Loucy (cell line): ENCODE results near the gene LONP2.

ENCODE experiments used
- H2AFZ ChIP-seq: fragments of 200-600 bp; sonication (generic); 2 replicates; pipeline ENCODE4 v1.6.0; 2016; ENCODE audit warnings: antibody characterized with exemption, mild to moderate bottlenecking, low read length, moderate library complexity
- H3F3A ChIP-seq: fragments of 200-600 bp; 2 replicates; pipeline ENCODE4 v1.6.0; 2016; ENCODE audit warnings: antibody characterized with exemption, low read depth, mild to moderate bottlenecking
- H3K27me3 ChIP-seq: fragments of 200-600 bp; sonication (generic); 2 replicates; pipeline ENCODE4 v1.6.1; 2014; ENCODE audit warnings: low read length, mild to moderate bottlenecking; ENCODE audit not compliant: insufficient read depth, poor library complexity, severe bottlenecking
- H3K36me3 ChIP-seq: fragments of 200-600 bp; sonication (generic); 2 replicates; pipeline ENCODE4 v1.6.1; 2016; ENCODE audit warnings: low read length; ENCODE audit not compliant: insufficient read depth
- H3K4me1 ChIP-seq: fragments of 200-600 bp; sonication (generic); 2 replicates; pipeline ENCODE4 v1.5.1; 2014; ENCODE audit warnings: low read length, mild to moderate bottlenecking; ENCODE audit not compliant: insufficient read depth, poor library complexity, severe bottlenecking
- H3K4me2 ChIP-seq: fragments of 200-600 bp; sonication (generic); 2 replicates; pipeline ENCODE4 v1.6.0; 2014; ENCODE audit warnings: antibody characterized with exemption, low read length, low read depth, mild to moderate bottlenecking; ENCODE audit not compliant: poor library complexity, severe bottlenecking
- H3K4me3 ChIP-seq: fragments of 200-600 bp; sonication (generic); 2 replicates; pipeline ENCODE4 v1.5.1; 2014; ENCODE audit warnings: low read length, mild to moderate bottlenecking, mixed read lengths; ENCODE audit not compliant: poor library complexity, severe bottlenecking
- H3K79me2 ChIP-seq: fragments of 200-600 bp; sonication (generic); 2 replicates; pipeline ENCODE4 v1.6.1; 2014; ENCODE audit warnings: low read length; ENCODE audit not compliant: insufficient read depth
- H3K9ac ChIP-seq: fragments of 200-600 bp; sonication (generic); 2 replicates; pipeline ENCODE4 v1.6.0; 2014; ENCODE audit warnings: mild to moderate bottlenecking, low read depth, low read length, moderate library complexity; ENCODE audit not compliant: poor library complexity, severe bottlenecking
- H3K9me2 ChIP-seq: fragments of 200-600 bp; sonication (generic); replicated peaks from 2 replicates; pipeline ENCODE4 v1.6.1; 2016; ENCODE audit warnings: low read depth, low read length, mixed read lengths
- H3K9me3 ChIP-seq: fragments of 200-600 bp; sonication (generic); 2 replicates; pipeline ENCODE4 v1.6.1; 2014; ENCODE audit warnings: mild to moderate bottlenecking, antibody characterized with exemption, low read length, low read depth; ENCODE audit not compliant: insufficient read depth
- H4K20me1 ChIP-seq: fragments of 200-600 bp; sonication (generic); 2 replicates; pipeline ENCODE4 v1.6.0; 2014; ENCODE audit warnings: antibody characterized with exemption, low read length, mild to moderate bottlenecking; ENCODE audit not compliant: insufficient read depth, poor library complexity, severe bottlenecking
- CTCF ChIP-seq: fragments of 200-600 bp; sonication (generic); conservative IDR thresholded peaks from 2 replicates; pipeline ENCODE4 v1.5.1; 2014; ENCODE audit warnings: mild to moderate bottlenecking, antibody characterized with exemption, low read length
- EZH2phosphoT487 ChIP-seq: fragments of 200-600 bp; IDR thresholded peaks from 2 replicates; pipeline ENCODE4 v1.6.1; 2018; ENCODE audit warnings: antibody characterized with exemption, mild to moderate bottlenecking, moderate library complexity, borderline replicate concordance

The LONP2 gene

DNA sequence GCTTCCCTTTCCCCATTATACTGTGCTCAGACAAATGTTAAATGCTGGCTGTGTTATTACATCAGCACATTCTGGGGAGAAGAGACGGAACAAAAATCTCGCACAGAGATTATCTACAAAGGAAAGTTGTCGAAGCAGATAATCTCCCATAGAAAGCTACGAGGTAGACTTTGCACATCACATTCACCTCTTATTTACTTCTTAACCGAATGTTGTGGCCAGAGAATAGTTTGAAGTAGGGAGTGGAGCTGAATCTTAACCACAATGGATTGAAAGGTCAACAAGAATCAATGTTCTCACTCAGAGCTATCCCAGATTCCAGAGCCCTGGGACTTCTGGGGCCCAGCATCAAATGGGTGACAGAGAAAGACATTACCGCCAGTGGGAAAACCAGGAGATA is 28.4 kb upstream of the LONP2 start:
- TF ChIP-seq EZH2phosphoT487 = no peak
- no peak for TF ChIP-seq CTCF
- no peaks in the 10 kb centered on the region for H3K79me2 ChIP-seq
- no peaks in the 10 kb centered on the region for H3K9me2 ChIP-seq
- no peak overlapping the region for H3K4me3 ChIP-seq
- no peaks in the 10 kb centered on the region for H3K4me1 ChIP-seq
- no peak overlapping the region for H3K9ac ChIP-seq
- H4K20me1 ChIP-seq = no peaks in the 10 kb centered on the region
- H3K27me3 ChIP-seq = peaks cover 4% of the 10 kb centered on the region
- no peaks in the 10 kb centered on the region for H3F3A ChIP-seq
- H3K4me2 ChIP-seq = no peak overlapping the region
- no peaks in the 10 kb centered on the region for H3K9me3 ChIP-seq
- no peaks in the 10 kb centered on the region for H3K36me3 ChIP-seq
- no peak overlapping the region for H2AFZ ChIP-seq

- Histone ChIP-seq H3K9ac (no peak overlapping the region), H3K79me2 (no peaks in the 10 kb centered on the region), H3K36me3 (no peaks in the 10 kb centered on the region), H3F3A (no peaks in the 10 kb centered on the region), H3K9me3 (no peaks in the 10 kb centered on the region), H3K27me3 (peaks cover 4% of the 10 kb centered on the region), H3K4me1 (no peaks in the 10 kb centered on the region), H3K9me2 (no peaks in the 10 kb centered on the region), H3K4me3 (no peak overlapping the region), H3K4me2 (no peak overlapping the region), H4K20me1 (no peaks in the 10 kb centered on the region), H2AFZ (no peak overlapping the region)
- no peak for TF ChIP-seq CTCF
- no peak for TF ChIP-seq EZH2phosphoT487
Observed at GRCh38 chr16:48217708-48218107, 26.4 kb upstream of the LONP2 start.

DNA sequence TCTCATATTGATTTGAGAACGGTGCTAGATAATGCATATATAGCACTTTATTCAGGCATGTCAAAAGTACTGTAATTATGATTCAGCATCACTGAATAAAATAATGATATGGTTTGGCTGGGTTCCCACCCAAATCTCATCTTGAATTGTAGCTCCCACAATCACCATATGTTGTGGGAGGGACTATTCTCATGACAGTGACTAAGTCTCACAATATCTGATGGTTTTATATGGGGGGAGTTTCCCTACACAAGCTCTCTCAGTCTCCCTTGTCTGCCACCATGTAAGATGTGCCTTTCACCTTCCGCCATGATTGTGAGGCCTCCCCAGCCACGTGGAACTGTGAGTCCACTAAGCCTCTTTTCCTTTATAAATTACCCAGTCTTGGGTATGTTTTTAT is 25.6 kb upstream of the LONP2 start:
- Histone ChIP-seq H4K20me1 (no peaks in the 10 kb centered on the region), H3K4me2 (no peak overlapping the region), H3F3A (no peaks in the 10 kb centered on the region), H3K36me3 (no peaks in the 10 kb centered on the region), H3K9me3 (no peaks in the 10 kb centered on the region), H3K79me2 (no peaks in the 10 kb centered on the region), H3K9me2 (no peaks in the 10 kb centered on the region), H3K4me3 (no peak overlapping the region), H3K4me1 (no peaks in the 10 kb centered on the region), H3K27me3 (peaks cover 4% of the 10 kb centered on the region), H3K9ac (no peak overlapping the region), H2AFZ (no peak overlapping the region)
- no peak for TF ChIP-seq CTCF
- TF ChIP-seq EZH2phosphoT487 = no peak
